Measurements from ENCODE around the gene FPGS. TPM values are rescaled to one million over a fixed set of nuclear protein-coding genes. Genes with fewer than 3 reads are reported as not detected.
A peak's percentile ranks its signal among the peaks of the same experiment; 100 is the strongest.

Gene FPGS
- total RNA-seq, 6 experiments from 2014 or later = 51.9 to 69.2 (median 62.7) TPM

GRCh38 chr9:127847178-127847510 lies 44.5 kb downstream of the FPGS start:
- DNase-seq = no peak
- Mint-ChIP-seq H3K27me3 (ENCODE audit: insufficient read depth) (no peaks in the 10 kb centered on the region; the same call in 1 of the 2 replicates), H3K4me1 (ENCODE audit: low read depth) (peaks cover 41% of the 10 kb centered on the region), H3K9me3 (peaks cover 22% of the 10 kb centered on the region), H3K4me3 (no peak overlapping the region), H3K27ac (peak overlapping the region; percentile 45), H3K36me3 (ENCODE audit: low read depth) (peaks cover 40% of the 10 kb centered on the region)
- TF ChIP-seq CTCF (IDR thresholded peaks at IDR 0.05) = no peak

DNA sequence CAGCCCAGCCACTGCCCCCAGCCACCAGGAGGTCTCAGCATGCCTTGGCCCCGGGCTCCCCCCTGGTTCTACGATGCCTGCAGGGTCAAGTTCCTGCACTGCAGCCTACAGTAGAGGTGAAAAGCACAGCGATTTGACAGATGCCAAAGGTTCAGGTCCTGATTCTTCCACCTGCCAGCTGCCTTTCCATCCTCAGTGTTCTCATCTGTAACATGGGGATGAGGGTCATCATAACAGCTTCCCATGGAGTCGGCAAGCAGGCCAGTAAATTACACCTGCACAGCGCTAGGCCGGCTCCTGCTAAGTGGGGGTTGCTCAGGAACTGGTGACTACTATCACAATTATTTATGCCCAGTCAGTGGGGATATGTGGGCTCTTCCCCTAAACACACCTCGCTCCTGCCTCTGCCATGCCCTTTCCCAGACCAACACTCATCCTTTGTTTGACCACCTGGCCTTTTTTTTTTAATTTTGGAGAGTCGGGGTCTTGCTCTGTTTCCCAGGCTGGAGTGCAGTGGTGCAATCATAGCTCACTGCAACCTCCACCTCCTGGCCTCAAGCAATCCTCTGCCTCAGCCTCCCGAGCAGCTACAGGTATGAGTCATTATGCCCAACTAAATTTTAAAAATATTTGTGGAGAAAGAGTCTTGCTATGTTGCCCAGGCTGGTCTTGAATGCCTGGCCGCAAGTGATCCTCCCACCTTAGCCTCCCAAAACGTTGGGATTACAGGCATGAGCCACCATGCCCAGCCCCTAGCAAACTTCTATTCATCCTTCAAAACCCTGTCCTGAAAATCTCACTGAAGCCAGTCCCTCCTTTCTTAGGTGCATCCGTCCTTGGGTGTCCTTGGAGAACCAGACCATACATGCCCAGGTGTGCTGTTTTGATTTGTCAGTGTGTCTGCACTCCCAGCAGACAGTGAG lies 45.4 kb downstream of the FPGS start:
- Mint-ChIP-seq H3K4me3 (no peak overlapping the region), H3K27ac (no peak overlapping the region; the same call in 1 of the 2 replicates), H3K4me1 (ENCODE audit: low read depth) (peaks cover 50% of the 10 kb centered on the region), H3K9me3 (peaks cover 22% of the 10 kb centered on the region), H3K27me3 (ENCODE audit: insufficient read depth) (no peaks in the 10 kb centered on the region), H3K36me3 (ENCODE audit: low read depth) (peaks cover 40% of the 10 kb centered on the region)
- TF ChIP-seq CTCF (IDR thresholded peaks at IDR 0.05) = no peak
- DNase-seq = no peak

DNA sequence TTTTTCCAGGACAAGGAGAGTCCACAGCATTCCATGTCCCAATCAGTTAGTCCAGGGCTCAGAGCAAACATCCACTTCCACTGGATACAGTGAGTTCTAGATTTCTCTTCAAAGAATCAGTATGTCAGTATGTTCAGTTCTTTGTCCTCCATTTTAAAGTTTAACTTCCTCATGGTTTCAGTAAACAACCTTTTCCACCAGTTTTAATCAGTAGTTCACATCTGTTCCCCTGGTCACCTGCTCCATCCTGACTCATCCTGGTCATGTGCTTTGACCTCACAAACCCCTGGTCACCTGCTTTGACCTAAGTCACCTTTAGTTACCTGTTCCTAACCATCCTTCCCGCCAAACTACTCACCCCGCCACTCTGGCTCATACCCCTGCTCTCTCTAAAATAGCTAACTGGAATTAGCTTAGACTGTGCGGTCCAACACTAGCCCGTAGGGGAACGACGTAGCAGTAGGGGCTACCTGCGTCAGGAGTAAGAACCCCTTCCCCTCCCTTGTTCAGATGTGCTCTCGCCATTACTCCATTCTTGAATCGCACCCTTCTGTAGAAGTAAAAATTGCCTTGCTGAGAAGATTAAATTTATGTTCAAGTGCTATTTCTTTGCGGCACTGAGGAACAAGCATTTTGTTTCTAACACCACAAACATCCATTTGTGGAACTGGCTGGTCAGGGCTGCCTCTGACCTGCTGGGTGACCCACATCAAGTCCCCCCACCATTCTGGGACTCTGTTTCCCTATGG lies 46.2 kb downstream of the FPGS start:
- TF ChIP-seq CTCF (IDR thresholded peaks at IDR 0.05) = no peak
- H3K9me3 Mint-ChIP-seq = peaks cover 22% of the 10 kb centered on the region
- H3K36me3 Mint-ChIP-seq (ENCODE audit: low read depth) = peaks cover 38% of the 10 kb centered on the region
- H3K4me3 Mint-ChIP-seq = no peak overlapping the region
- peaks cover 52% of the 10 kb centered on the region for H3K4me1 Mint-ChIP-seq (ENCODE audit: low read depth)
- H3K27ac Mint-ChIP-seq = peak overlapping the region; percentile 10; the same call in 1 of the 2 replicates
- DNase-seq = no peak
- H3K27me3 Mint-ChIP-seq (ENCODE audit: insufficient read depth) = no peaks in the 10 kb centered on the region

- H3K4me1 Mint-ChIP-seq (ENCODE audit: low read depth) = peaks cover 43% of the 10 kb centered on the region
- peaks cover 38% of the 10 kb centered on the region for H3K36me3 Mint-ChIP-seq (ENCODE audit: low read depth)
- no peak overlapping the region for H3K27ac Mint-ChIP-seq
- peaks cover 22% of the 10 kb centered on the region for H3K9me3 Mint-ChIP-seq
- no peak for DNase-seq
- TF ChIP-seq CTCF (IDR thresholded peaks at IDR 0.05) = no peak
- H3K27me3 Mint-ChIP-seq (ENCODE audit: insufficient read depth) = no peaks in the 10 kb centered on the region
- no peak overlapping the region for H3K4me3 Mint-ChIP-seq
Measured at GRCh38 chr9:127850286-127850830, 47.7 kb downstream of the FPGS start.

DNA sequence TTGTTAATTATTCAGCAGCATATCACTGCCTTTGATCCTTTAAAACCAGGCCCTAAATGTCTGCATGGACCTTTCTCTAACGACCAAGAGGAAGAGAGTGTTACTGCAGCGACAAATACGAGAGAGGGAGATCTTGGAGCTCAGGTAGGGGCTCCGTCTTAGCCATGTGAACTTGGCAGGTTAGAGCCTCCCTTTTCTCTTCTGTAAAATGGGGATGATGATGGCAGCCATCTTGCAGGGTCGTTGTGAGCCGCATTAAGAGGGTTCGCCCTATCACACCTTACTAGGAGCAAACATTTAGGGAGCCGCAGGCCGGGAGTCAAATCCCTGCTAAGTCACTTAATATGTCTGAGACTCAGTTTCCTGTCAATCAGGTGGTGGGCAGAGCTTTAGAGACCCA lies 50.1 kb downstream of the FPGS start:
- Mint-ChIP-seq H3K9me3 (peaks cover 22% of the 10 kb centered on the region), H3K36me3 (ENCODE audit: low read depth) (peaks cover 38% of the 10 kb centered on the region), H3K27me3 (ENCODE audit: insufficient read depth) (no peaks in the 10 kb centered on the region), H3K4me1 (ENCODE audit: low read depth) (peaks cover 31% of the 10 kb centered on the region), H3K27ac (peak overlapping the region; percentile 88), H3K4me3 (peak overlapping the region; percentile 94)
- no peak for DNase-seq
- TF ChIP-seq CTCF (IDR thresholded peaks at IDR 0.05) = no peak
